B cell (primary cell): ENCODE measurements around the gene PPP2R5C. TPM values are rescaled to one million over a fixed set of nuclear protein-coding genes. Genes with fewer than 3 reads are reported as not detected.

ENCODE experiments used
- ATAC-seq: fragments of 200-7000 bp; cut with Tn5 transposase; one replicate; pipeline ENCODE4 v1.10.0; 2021; ENCODE audit warnings: low read depth, mild to moderate bottlenecking, moderate number of reproducible peaks, moderate library complexity
- CTCF ChIA-PET: fragments of 350-600 bp; sonication (Branson Sonifier 250); formaldehyde crosslinking; loops from one replicate; lab custom pipeline; 2021; ENCODE audit warnings: antibody characterized with exemption, inconsistent platforms; lab: Charles Lee
- POLR2A ChIA-PET: fragments of 350-600 bp; sonication (Branson Sonifier 250); formaldehyde crosslinking; loops from one replicate; lab custom pipeline; 2021; ENCODE audit warnings: antibody characterized with exemption; lab: Charles Lee
- DNase-seq: peaks from one replicate; pipeline ENCODE4 v3.0.0; 2013
- H2AFZ ChIP-seq: 2 replicates; pipeline ENCODE4 v1.6.1; 2012; ENCODE audit warnings: mild to moderate bottlenecking, low read depth, low read length; ENCODE audit not compliant: insufficient read depth, poor library complexity, severe bottlenecking
- H3K27ac ChIP-seq, 2 donors: 1 replicate in 1 of 2; 2 replicates in 1 of 2; pipeline ENCODE4 v1.5.1; 2012 to 2013; ENCODE audit warnings: low read length in 2 of 2, mild to moderate bottlenecking in 2 of 2, moderate library complexity in 1 of 2
- H3K27me3 ChIP-seq, 4 experiments: fragments of 200-600 bp in 1 of 4; sonication (generic) in 1 of 4; replicated peaks in 1 of 4; 1 replicate in 2 of 4; 2 replicates in 2 of 4; pipeline versions ENCODE4 v1.6.1 to v1.7.0; 2013 to 2016; ENCODE audit warnings: low read length in 3 of 4, mild to moderate bottlenecking in 2 of 4, mixed read lengths in 1 of 4, moderate library complexity in 1 of 4; ENCODE audit not compliant: insufficient read depth in 4 of 4, control insufficient read depth in 3 of 4; ENCODE audit errors: control extremely low read depth in 1 of 4
- H3K36me3 ChIP-seq, 2 experiments: replicated peaks in 1 of 2; 1 replicate in 1 of 2; 2 replicates in 1 of 2; pipeline versions ENCODE4 v1.6.1 to v1.7.1; 2013; ENCODE audit warnings: low read length in 1 of 2; ENCODE audit not compliant: insufficient read depth in 2 of 2, control insufficient read depth in 1 of 2; ENCODE audit errors: control extremely low read depth in 1 of 2, extremely low read depth in 1 of 2
- H3K4me1 ChIP-seq, 2 donors: fragments of 200-600 bp in 1 of 2; sonication (generic) in 1 of 2; 1 replicate in 1 of 2; 2 replicates in 1 of 2; pipeline versions ENCODE4 v1.5.1 to v1.6.1; 2013 to 2017; ENCODE audit warnings: low read length in 2 of 2; ENCODE audit not compliant: control insufficient read depth in 2 of 2, insufficient read depth in 2 of 2
- H3K4me2 ChIP-seq: replicated peaks from 2 replicates; pipeline ENCODE3; 2012; ENCODE audit warnings: mild to moderate bottlenecking, low read depth, low read length; ENCODE audit not compliant: poor library complexity, severe bottlenecking
- H3K4me3 ChIP-seq, 5 experiments: fragments of 200-600 bp in 1 of 5; sonication (generic) in 1 of 5; 1 replicate in 3 of 5; 2 replicates in 2 of 5; pipeline versions ENCODE4 v1.5.1 to v1.7.0; 2011 to 2016; ENCODE audit warnings: low read length in 4 of 5, mild to moderate bottlenecking in 4 of 5, low read depth in 2 of 5, control low read depth in 1 of 5, moderate library complexity in 1 of 5; ENCODE audit not compliant: insufficient read depth in 1 of 5; ENCODE audit errors: control extremely low read depth in 1 of 5, extremely low read depth in 1 of 5
- H3K79me2 ChIP-seq: fragments of 200-600 bp; sonication (generic); one replicate; pipeline ENCODE4 v1.6.0; 2016; ENCODE audit warnings: low read length; ENCODE audit not compliant: control insufficient read depth, insufficient read depth
- H3K9ac ChIP-seq: fragments of 200-600 bp; sonication (generic); 2 replicates; pipeline ENCODE4 v1.6.1; 2017; ENCODE audit warnings: mild to moderate bottlenecking, low read length, moderate library complexity
- H3K9me3 ChIP-seq, 3 donors: one replicate each; pipeline versions ENCODE4 v1.6.1 to v1.7.1; 2013; ENCODE audit warnings: low read length in 2 of 3; ENCODE audit not compliant: control insufficient read depth in 2 of 3, insufficient read depth in 1 of 3; ENCODE audit errors: control extremely low read depth in 1 of 3
- H4K20me1 ChIP-seq: 2 replicates; pipeline ENCODE4 v1.6.0; 2012; ENCODE audit warnings: mild to moderate bottlenecking, low read length; ENCODE audit not compliant: insufficient read depth, control insufficient read depth, poor library complexity, severe bottlenecking
- H3K27ac Mint-ChIP-seq: one replicate; pipeline ENCODE4 v1.8.0; 2021; ENCODE audit warnings: mixed read lengths
- H3K27me3 Mint-ChIP-seq: one replicate; pipeline ENCODE4 v1.8.0; 2021; ENCODE audit warnings: mixed read lengths
- H3K4me1 Mint-ChIP-seq: one replicate; pipeline ENCODE4 v1.8.0; 2021; ENCODE audit warnings: mixed read lengths
- H3K4me3 Mint-ChIP-seq: one replicate; pipeline ENCODE4 v1.8.0; 2021; ENCODE audit warnings: mixed read lengths
- H3K9me3 Mint-ChIP-seq: one replicate; pipeline ENCODE4 v1.8.0; 2022; ENCODE audit warnings: mixed read lengths; ENCODE audit not compliant: insufficient read depth
- EZH2 ChIP-seq: IDR thresholded peaks from 2 replicates; pipeline ENCODE4 v1.6.1; 2012; ENCODE audit warnings: borderline replicate concordance, low read depth, mild to moderate bottlenecking, moderate library complexity, low read length; ENCODE audit not compliant: insufficient read depth, poor library complexity, severe bottlenecking
- WGBS: methylation state at CpG from one replicate; pipeline ENCODE4 v1.1.5; 2013; ENCODE audit warnings: missing lambda C conversion rate; ENCODE audit not compliant: insufficient coverage; 5-methylcytosine and 5-hydroxymethylcytosine counted together
- intact Hi-C: fragments of 100-400 bp; cut with micrococcal nuclease; formaldehyde crosslinking; loops from one replicate; pipeline ENCODE4 v1.10.0; 2022
- polyA plus RNA-seq: library from polyadenylated mRNA; depleted of rRNA; stranded (reverse); fragments of >200 nt; gene quantifications from 2 replicates; pipeline ENCODE4 v1.2.3, GENCODE V29; 2012
- total RNA-seq, 2 donors: library from RNA; stranded (reverse); fragments of 120-200 nt in 1 of 2; gene quantifications; 1 replicate in 1 of 2; 2 replicates in 1 of 2; pipeline versions ENCODE4 v1.2.3 to v1.2.4, GENCODE V29; 2013 to 2022
- TF ChIP-seq, protein P1 (sequence below): fragments of 200-600 bp; IDR thresholded peaks from one replicate; pipeline ENCODE4 v1.8.0; 2022; ENCODE audit warnings: antibody characterized with exemption, mild to moderate bottlenecking

Gene PPP2R5C
- total and polyA plus RNA-seq, 2 donors (not counting 1 experiment from before 2014, with no cell fraction given), result 91.7 to 330 TPM

DNA sequence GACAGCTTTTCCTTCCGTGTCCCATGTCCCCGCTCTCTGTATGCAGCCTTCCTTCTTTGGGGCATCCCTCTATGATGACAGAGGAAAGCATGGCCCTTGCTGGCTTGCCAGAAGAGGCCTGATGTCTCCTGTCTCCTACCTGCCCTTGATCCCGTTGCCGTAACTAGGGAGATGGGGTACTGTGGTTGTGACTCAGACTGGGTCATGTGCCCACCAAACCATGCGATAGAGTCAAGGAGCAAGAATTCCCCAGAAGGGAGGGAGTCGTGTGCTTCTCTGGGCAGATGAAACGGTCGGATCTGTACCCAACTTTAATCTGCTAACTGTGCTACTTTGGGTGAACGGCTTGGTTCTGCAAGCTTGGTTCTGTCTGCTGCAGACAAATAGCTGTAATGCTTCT lies 103.8 kb downstream of the PPP2R5C start:
- peaks cover 4 to 43% of the 10 kb centered on the region in 2 experiments for H3K36me3 ChIP-seq
- CTCF ChIA-PET, result interaction anchor here (1.0 kb wide), 1 partner anchor 94 kb away, joined by 3 read pairs; no protein-coding TSS in a partner anchor
- H3K9me3 Mint-ChIP-seq, result no peaks in the 10 kb centered on the region

DNA sequence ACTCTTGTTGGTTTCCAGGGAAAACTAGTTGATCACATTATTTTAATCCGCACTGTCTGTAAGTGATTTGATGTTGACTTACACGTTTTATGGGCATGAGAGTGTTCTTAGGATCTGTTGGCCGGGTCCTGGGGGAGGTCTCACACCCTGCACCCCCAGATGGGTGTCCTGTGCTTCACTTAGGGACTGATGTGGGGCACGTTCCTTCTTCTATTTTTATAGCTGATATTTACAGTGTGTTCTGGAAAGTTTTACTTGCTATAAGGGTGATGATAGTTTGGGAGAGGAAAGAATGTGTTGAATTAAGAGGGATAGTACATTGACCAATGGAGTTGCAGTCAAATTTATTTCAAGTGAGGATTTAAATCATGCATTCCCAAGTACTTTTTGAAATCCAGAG lies 106.3 kb downstream of the PPP2R5C start:
- peaks cover 49% of the 10 kb centered on the region for H4K20me1 ChIP-seq
- no peak overlapping the region for H2AFZ ChIP-seq
- no peak for ATAC-seq
- H3K27ac Mint-ChIP-seq, result no peak overlapping the region
- no peak overlapping the region for H3K27ac ChIP-seq
- no peaks in the 10 kb centered on the region for H3K4me1 ChIP-seq
- no peak overlapping the region for H3K4me2 ChIP-seq
- H3K36me3 ChIP-seq, result peaks cover 4 to 29% of the 10 kb centered on the region in 2 experiments
- H3K4me1 Mint-ChIP-seq, result peaks cover 25% of the 10 kb centered on the region
- H3K4me3 ChIP-seq, result no peak overlapping the region
- no peaks in the 10 kb centered on the region for H3K27me3 Mint-ChIP-seq
- no peaks in the 10 kb centered on the region for H3K27me3 ChIP-seq
- H3K9me3 Mint-ChIP-seq, result no peaks in the 10 kb centered on the region
- CTCF ChIA-PET, result interaction anchor here (1.3 kb wide), 1 partner anchor 19 kb away, joined by 3 read pairs; no protein-coding TSS in a partner anchor
- TF ChIP-seq, protein P1, sequence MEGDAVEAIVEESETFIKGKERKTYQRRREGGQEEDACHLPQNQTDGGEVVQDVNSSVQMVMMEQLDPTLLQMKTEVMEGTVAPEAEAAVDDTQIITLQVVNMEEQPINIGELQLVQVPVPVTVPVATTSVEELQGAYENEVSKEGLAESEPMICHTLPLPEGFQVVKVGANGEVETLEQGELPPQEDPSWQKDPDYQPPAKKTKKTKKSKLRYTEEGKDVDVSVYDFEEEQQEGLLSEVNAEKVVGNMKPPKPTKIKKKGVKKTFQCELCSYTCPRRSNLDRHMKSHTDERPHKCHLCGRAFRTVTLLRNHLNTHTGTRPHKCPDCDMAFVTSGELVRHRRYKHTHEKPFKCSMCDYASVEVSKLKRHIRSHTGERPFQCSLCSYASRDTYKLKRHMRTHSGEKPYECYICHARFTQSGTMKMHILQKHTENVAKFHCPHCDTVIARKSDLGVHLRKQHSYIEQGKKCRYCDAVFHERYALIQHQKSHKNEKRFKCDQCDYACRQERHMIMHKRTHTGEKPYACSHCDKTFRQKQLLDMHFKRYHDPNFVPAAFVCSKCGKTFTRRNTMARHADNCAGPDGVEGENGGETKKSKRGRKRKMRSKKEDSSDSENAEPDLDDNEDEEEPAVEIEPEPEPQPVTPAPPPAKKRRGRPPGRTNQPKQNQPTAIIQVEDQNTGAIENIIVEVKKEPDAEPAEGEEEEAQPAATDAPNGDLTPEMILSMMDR, result no peak
- TF ChIP-seq EZH2, result no peak
- H3K79me2 ChIP-seq, result peaks cover 98% of the 10 kb centered on the region
- DNase-seq, result no peak
- intact Hi-C loops, result no loop called here
- no peak overlapping the region for H3K4me3 Mint-ChIP-seq
- WGBS, result 90% methylated on average over 4 of the region's 4 CpGs
- POLR2A ChIA-PET, result no interaction called here
- no peak overlapping the region for H3K9ac ChIP-seq
- H3K9me3 ChIP-seq, result no peaks in the 10 kb centered on the region

More for the DNA sequence above, 103.8 kb downstream of the PPP2R5C start:
- WGBS, result 96% methylated on average over 9 of the region's 9 CpGs
- H2AFZ ChIP-seq, result no peak overlapping the region
- H3K9me3 ChIP-seq, result no peaks in the 10 kb centered on the region
- no peak overlapping the region for H3K4me3 ChIP-seq
- H3K4me2 ChIP-seq, result no peak overlapping the region
- Mint-ChIP-seq H3K4me1 (peaks cover 14% of the 10 kb centered on the region), H3K4me3 (no peak overlapping the region), H3K27ac (no peak overlapping the region), H3K27me3 (no peaks in the 10 kb centered on the region)
- POLR2A ChIA-PET, result no interaction called here
- no peak overlapping the region for H3K27ac ChIP-seq
- no peak for TF ChIP-seq EZH2
- TF ChIP-seq, protein P1, result no peak
- intact Hi-C loops, result no loop called here
- no peak for ATAC-seq
- H3K4me1 ChIP-seq, result no peaks in the 10 kb centered on the region
- H4K20me1 ChIP-seq, result peaks cover 66% of the 10 kb centered on the region
- DNase-seq, result no peak
- H3K9ac ChIP-seq, result no peak overlapping the region
- H3K27me3 ChIP-seq, result no peaks in the 10 kb centered on the region
- H3K79me2 ChIP-seq, result peaks cover 99% of the 10 kb centered on the region
